CD14-positive monocyte (primary cell): Measurements from ENCODE around the gene HDAC4. TPM values are rescaled to one million over a fixed set of nuclear protein-coding genes. Genes with fewer than 3 reads are reported as not detected.
A peak's percentile ranks its signal among the peaks of the same experiment; 100 is the strongest.

Experiments
- DNase-seq, 3 donors: peaks; one replicate each; pipeline ENCODE4 v3.0.0-alpha.2; 2011 to 2022
- H2AFZ ChIP-seq: 2 replicates; pipeline ENCODE4 v1.6.0; 2012; ENCODE audit warnings: mild to moderate bottlenecking, low read depth, low read length, inconsistent platforms; ENCODE audit not compliant: insufficient read depth, poor library complexity, severe bottlenecking
- H3K27ac ChIP-seq, 2 donors: 1 replicate in 1 of 2; 2 replicates in 1 of 2; pipeline ENCODE4 v1.5.1; 2012 to 2013; ENCODE audit warnings: low read length in 2 of 2, control low read depth in 1 of 2, inconsistent platforms in 1 of 2, low read depth in 1 of 2, mild to moderate bottlenecking in 1 of 2
- H3K27me3 ChIP-seq, 2 donors: one replicate each; pipeline versions ENCODE4 v1.6.0 to v1.6.1; 2011 to 2013; ENCODE audit warnings: low read length in 2 of 2; ENCODE audit not compliant: control insufficient read depth in 2 of 2, insufficient read depth in 2 of 2
- H3K36me3 ChIP-seq, 2 donors: replicated peaks in 1 of 2; 1 replicate in 1 of 2; 2 replicates in 1 of 2; pipeline versions ENCODE4 v1.5.1 to v1.6.1; 2012 to 2013; ENCODE audit warnings: low read length in 2 of 2, control low read depth in 1 of 2, inconsistent platforms in 1 of 2, mild to moderate bottlenecking in 1 of 2; ENCODE audit not compliant: insufficient read depth in 2 of 2, control insufficient read depth in 1 of 2
- H3K4me1 ChIP-seq, 2 donors: 1 replicate in 1 of 2; 2 replicates in 1 of 2; pipeline versions ENCODE4 v1.5.1 to v1.6.1; 2012 to 2013; ENCODE audit warnings: low read length in 2 of 2, control low read depth in 1 of 2, inconsistent platforms in 1 of 2, mild to moderate bottlenecking in 1 of 2, moderate library complexity in 1 of 2; ENCODE audit not compliant: insufficient read depth in 2 of 2, control insufficient read depth in 1 of 2
- H3K4me2 ChIP-seq: replicated peaks from 2 replicates; pipeline ENCODE3; 2012; ENCODE audit warnings: low read length, moderate library complexity, mild to moderate bottlenecking; ENCODE audit not compliant: poor library complexity, severe bottlenecking; ENCODE audit errors: extremely low read depth
- H3K4me3 ChIP-seq, 3 experiments: fragments of 200-600 bp in 1 of 3; sonication (generic) in 1 of 3; replicated peaks in 1 of 3; 1 replicate in 2 of 3; 2 replicates in 1 of 3; pipeline ENCODE4 v1.5.1; 2011 to 2013; ENCODE audit warnings: low read length in 3 of 3, mild to moderate bottlenecking in 3 of 3, control low read depth in 2 of 3, low read depth in 2 of 3, inconsistent platforms in 1 of 3, moderate library complexity in 1 of 3
- H3K79me2 ChIP-seq: 2 replicates; pipeline ENCODE4 v1.6.0; 2012; ENCODE audit warnings: mild to moderate bottlenecking, control low read depth, inconsistent platforms, low read length, moderate library complexity; ENCODE audit not compliant: insufficient read depth
- H3K9ac ChIP-seq: 2 replicates; pipeline ENCODE4 v1.6.0; 2017; ENCODE audit warnings: low read length, mild to moderate bottlenecking; ENCODE audit not compliant: insufficient read depth, poor library complexity, severe bottlenecking
- H3K9me3 ChIP-seq, 2 donors: replicated peaks in 1 of 2; 1 replicate in 1 of 2; 2 replicates in 1 of 2; pipeline versions ENCODE4 v1.5.1 to v1.6.1; 2012 to 2013; ENCODE audit warnings: low read length in 2 of 2, control low read depth in 1 of 2; ENCODE audit not compliant: control insufficient read depth in 1 of 2, insufficient read depth in 1 of 2
- H4K20me1 ChIP-seq: 2 replicates; pipeline ENCODE4 v1.6.0; 2012; ENCODE audit warnings: mild to moderate bottlenecking, low read length, control low read depth, moderate library complexity; ENCODE audit not compliant: insufficient read depth
- H3K27ac Mint-ChIP-seq, 7 donors: one replicate each; pipeline ENCODE4 v1.8.0; 2020; ENCODE audit warnings: mild to moderate bottlenecking in 7 of 7, mixed read lengths in 7 of 7, moderate library complexity in 6 of 7, inconsistent platforms in 2 of 7
- H3K27me3 Mint-ChIP-seq, 3 donors: one replicate each; pipeline ENCODE4 v1.8.0; 2021 to 2022; ENCODE audit warnings: low read depth in 3 of 3, mild to moderate bottlenecking in 3 of 3, mixed read lengths in 3 of 3, moderate library complexity in 3 of 3, inconsistent platforms in 1 of 3
- H3K36me3 Mint-ChIP-seq, 2 donors: one replicate each; pipeline ENCODE4 v1.8.0; 2020; ENCODE audit warnings: mixed read lengths in 2 of 2, inconsistent platforms in 1 of 2, mild to moderate bottlenecking in 1 of 2
- H3K4me1 Mint-ChIP-seq: one replicate; pipeline ENCODE4 v1.8.0; 2020; ENCODE audit warnings: mild to moderate bottlenecking, mixed read lengths
- H3K4me3 Mint-ChIP-seq, 2 donors: one replicate each; pipeline ENCODE4 v1.8.0; 2020; ENCODE audit warnings: mild to moderate bottlenecking in 2 of 2, mixed read lengths in 2 of 2, moderate library complexity in 1 of 2
- H3K9me3 Mint-ChIP-seq, 7 donors: one replicate each; pipeline ENCODE4 v1.8.0; 2020 to 2022; ENCODE audit warnings: mixed read lengths in 7 of 7, mild to moderate bottlenecking in 6 of 7, moderate library complexity in 6 of 7, inconsistent platforms in 2 of 7
- WGBS: methylation state at CpG from one replicate; pipeline ENCODE4 v1.1.5; 2013; ENCODE audit warnings: missing lambda C conversion rate; ENCODE audit not compliant: insufficient coverage; 5-methylcytosine and 5-hydroxymethylcytosine counted together
- intact Hi-C, 2 donors: fragments of 100-400 bp; cut with micrococcal nuclease; formaldehyde crosslinking; loops; one replicate each; pipeline versions ENCODE4 v1.15.0 to v1.15.1; 2023
- polyA plus RNA-seq, 3 donors: library from polyadenylated mRNA; depleted of rRNA in 1 of 3; unstranded in 2 of 3; stranded (reverse) in 1 of 3; fragments of 300-500 nt in 2 of 3; fragments of >200 nt in 1 of 3; fragmentation: Illumina TruSeq in 2 of 3; gene quantifications; 1 replicate in 2 of 3; 2 replicates in 1 of 3; pipeline ENCODE4 v1.2.3, GENCODE V29; 2012 to 2021
- TF ChIP-seq, protein P1 (sequence below): fragments of 200-600 bp; IDR thresholded peaks from one replicate; pipeline ENCODE4 v1.8.0; 2022; ENCODE audit warnings: antibody characterized with exemption, mild to moderate bottlenecking

HDAC4 gene
- polyA plus RNA-seq, 3 donors, result 3.3 to 23.0 (median 4.5) TPM

DNA sequence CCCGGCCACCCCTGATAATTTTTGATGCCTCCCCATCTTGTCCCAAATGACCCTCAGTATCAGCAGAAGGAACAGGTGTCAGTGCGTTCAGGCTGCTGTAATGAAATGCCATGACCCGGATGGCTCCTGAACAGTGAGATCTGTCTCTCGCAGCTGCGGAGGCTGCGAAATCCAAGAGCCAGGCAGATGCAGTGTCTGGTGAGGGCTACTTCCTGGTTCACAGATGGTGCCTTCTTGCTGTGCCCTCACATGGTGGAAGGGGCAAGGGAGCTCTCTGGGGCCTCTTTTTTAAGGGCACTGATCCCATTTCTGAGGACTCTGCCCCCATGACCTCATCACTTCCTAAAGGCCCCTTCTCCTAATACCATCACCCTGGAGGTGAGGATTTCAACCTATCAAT is 400.7 kb downstream of the HDAC4 start:
- Histone ChIP-seq H2AFZ (no peak overlapping the region), H3K4me2 (no peak overlapping the region), H3K9ac (no peak overlapping the region), H3K36me3 (no peaks in the 10 kb centered on the region), H3K79me2 (no peaks in the 10 kb centered on the region), H3K27ac (no peak overlapping the region), H4K20me1 (no peaks in the 10 kb centered on the region), H3K4me3 (no peak overlapping the region), H3K9me3 (peaks cover 0 to 14% of the 10 kb centered on the region in 2 donors), H3K27me3 (no peaks in the 10 kb centered on the region), H3K4me1 (no peaks in the 10 kb centered on the region)
- 97% methylated on average over 6 of the region's 6 CpGs for WGBS
- TF ChIP-seq, protein P1, sequence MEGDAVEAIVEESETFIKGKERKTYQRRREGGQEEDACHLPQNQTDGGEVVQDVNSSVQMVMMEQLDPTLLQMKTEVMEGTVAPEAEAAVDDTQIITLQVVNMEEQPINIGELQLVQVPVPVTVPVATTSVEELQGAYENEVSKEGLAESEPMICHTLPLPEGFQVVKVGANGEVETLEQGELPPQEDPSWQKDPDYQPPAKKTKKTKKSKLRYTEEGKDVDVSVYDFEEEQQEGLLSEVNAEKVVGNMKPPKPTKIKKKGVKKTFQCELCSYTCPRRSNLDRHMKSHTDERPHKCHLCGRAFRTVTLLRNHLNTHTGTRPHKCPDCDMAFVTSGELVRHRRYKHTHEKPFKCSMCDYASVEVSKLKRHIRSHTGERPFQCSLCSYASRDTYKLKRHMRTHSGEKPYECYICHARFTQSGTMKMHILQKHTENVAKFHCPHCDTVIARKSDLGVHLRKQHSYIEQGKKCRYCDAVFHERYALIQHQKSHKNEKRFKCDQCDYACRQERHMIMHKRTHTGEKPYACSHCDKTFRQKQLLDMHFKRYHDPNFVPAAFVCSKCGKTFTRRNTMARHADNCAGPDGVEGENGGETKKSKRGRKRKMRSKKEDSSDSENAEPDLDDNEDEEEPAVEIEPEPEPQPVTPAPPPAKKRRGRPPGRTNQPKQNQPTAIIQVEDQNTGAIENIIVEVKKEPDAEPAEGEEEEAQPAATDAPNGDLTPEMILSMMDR, result no peak
- Mint-ChIP-seq H3K4me3 (no peak overlapping the region), H3K27ac (no peak overlapping the region), H3K27me3 (peaks cover 0 to 16% (median 8%) of the 10 kb centered on the region in 3 donors), H3K9me3 (peaks cover 6 to 24% (median 14%) of the 10 kb centered on the region in 7 donors), H3K4me1 (no peaks in the 10 kb centered on the region), H3K36me3 (no peaks in the 10 kb centered on the region)
- intact Hi-C loops, result no loop called here
- no peak for DNase-seq

DNA sequence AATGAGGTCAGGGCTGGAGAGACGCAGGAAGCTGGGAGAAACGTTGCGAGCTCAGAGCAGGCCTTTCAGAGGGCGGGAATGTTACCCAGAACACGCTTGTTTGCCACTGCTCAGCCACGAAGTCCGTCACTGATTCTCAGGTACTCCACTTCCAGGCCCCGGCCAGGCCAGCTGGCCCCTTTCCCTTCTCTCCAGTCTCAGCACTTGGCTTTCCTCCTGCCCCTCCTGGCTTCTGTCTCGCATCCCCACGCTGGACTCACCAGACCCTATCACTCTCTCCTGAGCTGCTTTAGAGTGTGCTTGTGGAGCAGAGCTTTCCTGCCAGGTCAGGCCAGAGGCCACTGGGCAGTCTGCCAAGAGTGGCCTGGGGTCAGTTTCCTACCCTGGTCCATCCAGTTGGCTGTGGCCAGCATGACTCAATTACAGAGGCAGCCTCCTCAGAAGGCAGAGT is 401.5 kb downstream of the HDAC4 start:
- H3K27ac ChIP-seq, result no peak overlapping the region
- H3K9me3 ChIP-seq, result peaks cover 0 to 17% of the 10 kb centered on the region in 2 donors
- no peaks in the 10 kb centered on the region for H3K36me3 ChIP-seq
- H3K4me1 ChIP-seq, result no peaks in the 10 kb centered on the region
- H3K9ac ChIP-seq, result no peak overlapping the region
- Mint-ChIP-seq H3K4me1 (no peaks in the 10 kb centered on the region), H3K9me3 (peaks cover 9 to 24% (median 16%) of the 10 kb centered on the region in 7 donors), H3K27ac (peak overlapping the region in 1 of 7 donors; percentile 50), H3K36me3 (no peaks in the 10 kb centered on the region), H3K27me3 (peaks cover 0 to 12% (median 8%) of the 10 kb centered on the region in 3 donors), H3K4me3 (no peak overlapping the region)
- no peak overlapping the region for H3K4me2 ChIP-seq
- H2AFZ ChIP-seq, result no peak overlapping the region
- H3K79me2 ChIP-seq, result no peaks in the 10 kb centered on the region
- no peak for DNase-seq
- no peak overlapping the region for H3K4me3 ChIP-seq
- H4K20me1 ChIP-seq, result no peaks in the 10 kb centered on the region
- H3K27me3 ChIP-seq, result no peaks in the 10 kb centered on the region
- TF ChIP-seq, protein P1, result no peak
- WGBS, result 92% methylated on average over 9 of the region's 10 CpGs
- intact Hi-C loops, result no loop called here
